MCF 10A (cell line): Measurements from ENCODE around the gene TAGLN3. TPM values are rescaled to one million over a fixed set of nuclear protein-coding genes. Genes with fewer than 3 reads are reported as not detected.

ENCODE experiments used
- BruUV-seq: library from RNA; stranded (reverse); fragments of 400-500 nt; replicated peaks from 2 replicates; lab custom pipeline; 2021; lab: Mats Ljungman, UMichigan
- CTCF ChIA-PET: fragments of 300-600 bp; sonication (Branson Sonifier 250); formaldehyde crosslinking; extraction: SDS; loops from one replicate; lab custom pipeline; 2021; ENCODE audit warnings: antibody characterized with exemption, inconsistent platforms; lab: Yijun Ruan, JAX
- POLR2A ChIA-PET: fragments of 300-600, 350-650 bp; sonication (Branson Sonifier 250); formaldehyde crosslinking; extraction: SDS; loops from one replicate; lab custom pipeline; 2020; ENCODE audit warnings: antibody characterized with exemption, inconsistent platforms; lab: Yijun Ruan, JAX
- DNase-seq: peaks from one replicate; pipeline ENCODE4 v3.0.0-alpha.2; 2018; ENCODE audit not compliant: unreplicated experiment
- H3K27ac Mint-ChIP-seq: one replicate; pipeline ENCODE4 v1.8.0; 2022; ENCODE audit warnings: mild to moderate bottlenecking, low read depth, mixed read lengths; ENCODE audit not compliant: unreplicated experiment
- H3K27me3 Mint-ChIP-seq: one replicate; pipeline ENCODE4 v1.8.0; 2022; ENCODE audit warnings: mixed read lengths; ENCODE audit not compliant: insufficient read depth, unreplicated experiment
- H3K36me3 Mint-ChIP-seq: one replicate; pipeline ENCODE4 v1.8.0; 2022; ENCODE audit warnings: mild to moderate bottlenecking, moderate library complexity, mixed read lengths; ENCODE audit not compliant: insufficient read depth, unreplicated experiment
- H3K4me1 Mint-ChIP-seq: one replicate; pipeline ENCODE4 v1.8.0; 2022; ENCODE audit warnings: mixed read lengths; ENCODE audit not compliant: insufficient read depth, unreplicated experiment
- H3K4me3 Mint-ChIP-seq: one replicate; pipeline ENCODE4 v1.8.0; 2022; ENCODE audit warnings: mild to moderate bottlenecking, moderate library complexity, mixed read lengths; ENCODE audit not compliant: unreplicated experiment
- H3K9me3 Mint-ChIP-seq: one replicate; pipeline ENCODE4 v1.8.0; 2022; ENCODE audit warnings: mixed read lengths; ENCODE audit not compliant: unreplicated experiment
- intact Hi-C: fragments of 100-400 bp; cut with micrococcal nuclease; formaldehyde crosslinking; loops from 2 replicates; pipeline ENCODE4 v1.14.1; 2022
- total RNA-seq: library from RNA; stranded (reverse); gene quantifications from 2 replicates; pipeline ENCODE4 v1.2.3, GENCODE V29; 2022
- TF ChIP-seq, protein P1 (sequence below): fragments of 200-600 bp; IDR thresholded peaks from one replicate; pipeline ENCODE4 v1.8.0; 2022; ENCODE audit warnings: antibody characterized with exemption, mild to moderate bottlenecking; ENCODE audit not compliant: unreplicated experiment

The TAGLN3 gene
- total RNA-seq, 1 experiment from 2014 or later: not detected

- no TSS peak for BruUV-seq
- intact Hi-C loops: loop anchor here (1.0 to 2.0 kb wide), 4 partner anchors 24 to 344 kb away; partner anchors contain the start of gene C3orf52
Measured at GRCh38 chr3:112013058-112013783, 14.5 kb downstream of the TAGLN3 start.

DNA sequence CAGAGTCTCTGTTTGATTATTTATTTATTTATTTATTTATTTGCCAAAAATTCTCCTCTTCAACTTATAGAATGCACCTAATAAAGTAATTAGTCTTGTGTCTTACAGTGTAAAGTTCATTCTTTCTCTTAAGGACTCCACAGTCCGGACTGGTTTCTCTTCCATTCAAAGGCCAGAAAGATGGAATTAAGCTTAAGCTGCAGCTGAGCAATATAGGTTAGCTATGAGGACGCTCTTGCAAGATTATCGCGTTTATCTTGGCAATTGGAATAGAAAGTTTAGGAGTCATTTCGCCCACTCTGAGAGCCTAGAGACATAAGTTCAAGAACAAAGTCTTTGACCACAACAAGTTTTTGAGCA, 15.0 kb downstream of the TAGLN3 start:
- intact Hi-C loops: loop anchor here (1.0 to 2.0 kb wide), 4 partner anchors 24 to 344 kb away; partner anchors contain the start of gene C3orf52
- TF ChIP-seq, protein P1, sequence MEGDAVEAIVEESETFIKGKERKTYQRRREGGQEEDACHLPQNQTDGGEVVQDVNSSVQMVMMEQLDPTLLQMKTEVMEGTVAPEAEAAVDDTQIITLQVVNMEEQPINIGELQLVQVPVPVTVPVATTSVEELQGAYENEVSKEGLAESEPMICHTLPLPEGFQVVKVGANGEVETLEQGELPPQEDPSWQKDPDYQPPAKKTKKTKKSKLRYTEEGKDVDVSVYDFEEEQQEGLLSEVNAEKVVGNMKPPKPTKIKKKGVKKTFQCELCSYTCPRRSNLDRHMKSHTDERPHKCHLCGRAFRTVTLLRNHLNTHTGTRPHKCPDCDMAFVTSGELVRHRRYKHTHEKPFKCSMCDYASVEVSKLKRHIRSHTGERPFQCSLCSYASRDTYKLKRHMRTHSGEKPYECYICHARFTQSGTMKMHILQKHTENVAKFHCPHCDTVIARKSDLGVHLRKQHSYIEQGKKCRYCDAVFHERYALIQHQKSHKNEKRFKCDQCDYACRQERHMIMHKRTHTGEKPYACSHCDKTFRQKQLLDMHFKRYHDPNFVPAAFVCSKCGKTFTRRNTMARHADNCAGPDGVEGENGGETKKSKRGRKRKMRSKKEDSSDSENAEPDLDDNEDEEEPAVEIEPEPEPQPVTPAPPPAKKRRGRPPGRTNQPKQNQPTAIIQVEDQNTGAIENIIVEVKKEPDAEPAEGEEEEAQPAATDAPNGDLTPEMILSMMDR: no peak
- Mint-ChIP-seq H3K9me3 (no peaks in the 10 kb centered on the region), H3K4me1 (no peaks in the 10 kb centered on the region), H3K4me3 (no peak overlapping the region), H3K27ac (no peak overlapping the region), H3K27me3 (no peaks in the 10 kb centered on the region), H3K36me3 (no peaks in the 10 kb centered on the region)
- ChIA-PET CTCF (interaction anchor here (0.5 to 8.9 kb wide), 35 partner anchors 10 to 528 kb away, joined by 3 to 101 read pairs (median 4); partner anchors contain the start of genes ABHD10, GCSAM, TAGLN3 and TMPRSS7), POLR2A (interaction anchor here (0.6 to 1.8 kb wide), 11 partner anchors 14 to 457 kb away, joined by 3 to 6 read pairs (median 3); partner anchors contain the start of gene ABHD10)
- BruUV-seq: no TSS peak
- no peak for DNase-seq

More at GRCh38 chr3:112013058-112013783, 14.5 kb downstream of the TAGLN3 start:
- Mint-ChIP-seq H3K9me3 (no peaks in the 10 kb centered on the region), H3K36me3 (no peaks in the 10 kb centered on the region), H3K4me1 (no peaks in the 10 kb centered on the region), H3K4me3 (no peak overlapping the region), H3K27me3 (no peaks in the 10 kb centered on the region), H3K27ac (no peak overlapping the region)
- ChIA-PET POLR2A (interaction anchor here (0.5 to 1.8 kb wide), 13 partner anchors 14 to 457 kb away, joined by 3 to 6 read pairs (median 3); partner anchors contain the start of gene ABHD10), CTCF (interaction anchor here (0.5 to 8.9 kb wide), 43 partner anchors 9 to 529 kb away, joined by 3 to 101 read pairs (median 4); partner anchors contain the start of genes ABHD10, GCSAM, TAGLN3 and TMPRSS7)
- TF ChIP-seq, protein P1: peak; percentile 42
- peak; percentile 75 for DNase-seq

GRCh38 chr3:112017091-112017490, 18.4 kb downstream of the TAGLN3 start:
- Mint-ChIP-seq H3K27ac (no peak overlapping the region), H3K36me3 (no peaks in the 10 kb centered on the region), H3K9me3 (no peaks in the 10 kb centered on the region), H3K4me3 (no peak overlapping the region), H3K27me3 (no peaks in the 10 kb centered on the region), H3K4me1 (no peaks in the 10 kb centered on the region)
- POLR2A ChIA-PET: interaction anchor here (1.8 kb wide), 1 partner anchor 13 kb away, joined by 6 read pairs; no protein-coding TSS in a partner anchor
- BruUV-seq: no TSS peak
- CTCF ChIA-PET: interaction anchor here (0.6 to 8.9 kb wide), 5 partner anchors 22 to 376 kb away, joined by 3 to 101 read pairs (median 3); no protein-coding TSS in a partner anchor
- intact Hi-C loops: no loop called here
- TF ChIP-seq, protein P1: no peak
- no peak for DNase-seq

DNA sequence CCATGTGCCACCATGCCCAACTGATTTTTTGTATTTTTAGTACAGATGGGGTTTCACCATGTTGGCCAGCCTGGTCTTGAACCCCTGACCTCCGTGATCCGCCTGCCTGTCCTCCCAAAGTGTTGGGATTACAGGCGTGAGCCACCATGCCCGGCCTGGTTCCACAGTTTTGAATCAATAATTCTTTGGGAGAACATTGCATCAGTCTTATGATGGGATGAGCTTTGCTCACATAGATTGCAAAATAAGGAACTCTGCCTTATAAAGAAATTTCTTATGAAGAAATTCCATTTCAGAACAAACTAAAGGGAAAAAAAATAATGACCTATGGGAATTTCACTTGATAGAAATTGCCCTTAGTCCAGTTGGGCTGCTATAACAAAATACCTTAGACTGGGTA, 20.0 kb downstream of the TAGLN3 start:
- Mint-ChIP-seq H3K27ac (no peak overlapping the region), H3K4me1 (no peaks in the 10 kb centered on the region), H3K9me3 (no peaks in the 10 kb centered on the region), H3K4me3 (no peak overlapping the region), H3K27me3 (no peaks in the 10 kb centered on the region), H3K36me3 (no peaks in the 10 kb centered on the region)
- BruUV-seq: no TSS peak
- intact Hi-C loops: no loop called here
- CTCF ChIA-PET: interaction anchor here (0.9 kb wide), 1 partner anchor 24 kb away, joined by 4 read pairs; no protein-coding TSS in a partner anchor
- DNase-seq: no peak
- POLR2A ChIA-PET: interaction anchor here (0.8 kb wide), 1 partner anchor 22 kb away, joined by 3 read pairs; no protein-coding TSS in a partner anchor
- TF ChIP-seq, protein P1: no peak
